GM18867 (cell line): ENCODE data around the gene FNIP1.
"Not testable (repeated sequence)": the region's sequence is repeated elsewhere in the genome, so short reads cannot be mapped to it uniquely, and the experiment has no call there.

ENCODE experiments used
- ATAC-seq: cut with Tn5 transposase; IDR thresholded peaks from one replicate; pipeline ENCODE4 v1.9.1; 2021; ENCODE audit warnings: mild to moderate bottlenecking, moderate library complexity; ENCODE audit not compliant: unreplicated experiment

The FNIP1 gene

DNA sequence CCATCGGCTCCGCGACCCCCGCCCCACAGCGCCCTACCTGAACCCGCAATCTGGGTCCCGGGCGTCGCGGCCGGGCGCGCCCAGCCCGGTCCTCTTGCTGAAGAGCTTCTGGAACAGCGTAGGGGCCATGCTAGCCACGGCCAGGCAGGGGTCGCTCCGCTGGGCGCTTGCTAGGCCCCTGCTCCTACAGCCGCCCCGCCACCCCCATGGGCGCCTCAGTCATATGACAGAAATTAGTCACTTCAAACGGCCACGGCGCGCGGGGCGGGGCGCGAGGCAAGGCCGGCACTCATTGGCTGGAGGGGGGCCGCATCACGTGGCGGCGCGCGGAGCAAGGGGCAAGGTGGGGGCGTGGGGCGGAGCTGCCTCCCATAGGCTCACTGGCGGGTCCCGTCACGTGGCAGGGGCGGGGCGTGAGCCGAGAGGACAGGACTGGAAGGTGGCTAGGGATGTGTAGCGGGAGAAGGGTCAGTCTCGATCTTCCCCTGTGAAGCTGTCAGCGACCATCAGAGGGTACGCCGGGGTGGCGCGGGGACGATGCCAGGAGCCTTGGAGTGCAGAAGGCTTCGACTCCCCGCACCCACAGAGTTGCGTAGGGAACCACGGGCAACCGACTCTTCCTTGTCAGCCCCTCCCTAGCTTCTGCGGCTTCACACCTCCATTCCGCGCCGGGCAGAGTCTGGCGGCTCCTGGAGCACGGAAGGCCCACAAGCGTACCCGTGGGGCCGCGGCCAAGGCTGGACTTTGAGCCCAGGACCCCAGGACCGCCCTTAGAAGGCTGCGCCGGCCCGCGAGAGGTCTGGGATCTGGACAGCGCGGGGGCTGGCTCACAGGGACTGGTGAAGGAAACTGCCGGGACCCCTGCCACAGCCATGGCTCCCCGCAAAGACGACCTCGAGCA is at the start of gene FNIP1:
TSS of gene FNIP1 (minus strand) at position 225 of the 901 bp plus-strand sequence. CDS start at position 129, 96 bp downstream.
- peak; percentile 92 for ATAC-seq

DNA sequence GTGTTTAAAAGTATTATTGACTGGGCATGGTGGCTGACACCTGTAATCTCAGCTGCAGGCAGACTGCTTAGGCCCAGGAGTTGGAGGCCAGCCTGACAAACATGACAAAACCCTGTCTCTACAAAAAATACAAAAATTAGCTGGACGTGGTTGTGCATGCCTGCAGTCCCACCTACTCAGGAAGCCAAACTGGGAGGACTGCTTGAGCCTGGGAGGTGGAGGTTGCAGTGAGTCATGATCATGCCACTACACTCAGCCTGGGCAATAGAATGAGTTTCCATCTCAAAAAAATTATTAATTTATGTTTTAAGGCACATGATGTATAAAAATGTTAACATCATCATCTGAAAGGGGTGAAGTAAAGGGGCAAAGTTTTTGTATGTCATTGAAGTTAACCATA is 49.7 kb upstream of the FNIP1 start:
- no peak for ATAC-seq

DNA sequence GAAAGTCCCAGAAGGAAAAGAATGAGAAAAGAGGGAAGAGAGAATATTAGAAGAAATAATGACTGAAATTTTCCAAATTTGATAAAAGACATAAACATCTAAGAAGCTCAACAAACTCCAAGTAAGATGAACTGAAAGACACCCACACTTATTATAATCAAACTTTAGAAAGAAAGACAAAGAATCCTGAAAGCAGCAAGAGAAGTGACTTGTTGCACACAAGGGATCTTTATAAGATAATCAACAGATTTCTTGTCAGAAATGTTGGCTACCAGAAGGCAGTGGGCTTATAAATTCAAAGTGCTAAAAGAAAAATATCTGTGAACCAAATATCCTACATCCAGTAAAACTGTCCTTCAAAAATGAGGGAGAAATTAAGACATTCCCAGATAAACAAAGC is 49.0 kb upstream of the FNIP1 start:
- ATAC-seq, result no peak

DNA sequence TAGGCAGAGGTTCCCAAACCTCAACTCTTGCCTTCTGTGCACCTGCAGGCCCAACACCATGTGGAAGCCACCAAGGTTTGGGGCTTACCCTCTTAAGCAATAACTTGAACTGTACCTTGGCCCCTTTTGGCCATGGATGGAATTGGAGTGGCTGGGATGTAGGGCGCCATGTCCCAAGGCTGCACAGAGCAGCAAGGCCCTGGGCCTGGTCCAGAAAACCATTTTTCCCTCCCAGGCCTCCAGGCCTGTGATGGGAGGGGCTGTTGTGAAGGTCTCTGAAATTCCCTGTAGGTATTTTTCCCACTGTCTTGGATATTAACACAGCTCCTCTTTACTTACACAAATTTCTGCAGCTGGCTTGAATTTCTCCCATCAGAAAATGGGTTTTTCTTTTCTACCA is 46.2 kb upstream of the FNIP1 start:
- ATAC-seq, result not testable (repeated sequence)

DNA sequence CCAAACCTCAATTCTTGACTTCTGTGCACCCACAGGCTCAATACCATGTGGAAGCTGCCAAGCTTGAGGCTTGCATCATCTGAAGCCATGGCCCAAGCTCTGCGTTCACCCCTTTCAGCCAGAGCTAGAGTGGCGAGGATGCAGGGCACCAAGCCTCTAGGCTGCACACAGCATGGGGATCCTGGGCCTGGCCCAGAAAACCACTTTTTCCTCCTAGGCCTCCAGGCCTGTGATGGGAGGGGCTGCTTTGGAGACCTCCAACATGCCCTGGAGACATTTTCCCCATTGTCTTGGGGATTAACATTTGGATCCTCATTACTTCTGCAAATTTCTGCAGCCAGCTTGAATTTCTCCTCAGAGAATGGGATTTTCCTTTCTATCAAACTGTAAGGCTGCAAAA is 35.9 kb upstream of the FNIP1 start:
- ATAC-seq, result not testable (repeated sequence)

DNA sequence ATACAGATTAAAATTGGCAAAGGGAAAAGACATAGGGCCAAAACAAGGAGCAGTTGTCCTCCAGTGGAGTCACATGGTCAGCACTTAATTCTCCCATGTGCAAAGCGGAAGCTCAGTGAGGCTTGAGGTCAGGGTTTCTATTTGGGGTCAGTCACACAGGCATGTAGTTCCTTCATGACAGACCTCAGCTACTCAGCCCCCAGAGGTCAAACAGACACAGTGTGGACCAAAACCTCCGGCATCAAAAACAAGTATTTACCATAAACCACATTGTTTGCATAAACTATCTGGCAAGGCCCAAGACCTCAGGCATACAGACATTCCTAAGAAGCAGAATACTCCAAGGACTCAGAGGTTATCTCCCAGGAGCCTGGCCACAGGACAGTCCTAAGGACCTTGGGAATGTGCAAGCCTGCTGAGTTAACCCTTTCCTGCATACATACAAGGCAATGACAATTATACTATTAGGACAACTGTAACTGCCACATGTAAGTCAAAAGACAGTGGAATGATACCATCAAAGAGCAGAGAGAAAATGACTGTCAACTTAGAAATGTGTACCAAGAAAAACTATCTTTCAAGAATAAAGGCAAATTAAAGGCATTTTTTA is 28.7 kb upstream of the FNIP1 start:
- ATAC-seq, result peak; percentile 95

DNA sequence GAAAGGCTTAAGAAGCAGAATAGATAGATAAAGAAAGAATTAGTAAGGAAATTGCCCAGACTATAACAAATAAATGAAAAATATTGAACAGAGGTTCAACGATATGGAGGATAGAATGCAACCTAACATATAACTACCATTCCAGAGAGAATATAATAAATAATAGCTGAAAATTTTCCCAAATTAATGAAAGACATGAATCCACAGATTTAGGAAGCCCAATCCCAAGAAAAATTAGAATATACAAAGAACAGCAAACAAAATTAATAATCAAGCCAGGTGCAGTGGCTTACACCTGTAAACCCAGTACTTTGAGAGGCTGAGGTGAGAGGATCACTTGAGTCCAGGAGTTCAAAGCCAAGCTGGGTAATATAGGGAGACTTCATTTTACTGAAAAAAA is 27.8 kb upstream of the FNIP1 start:
- no peak for ATAC-seq

DNA sequence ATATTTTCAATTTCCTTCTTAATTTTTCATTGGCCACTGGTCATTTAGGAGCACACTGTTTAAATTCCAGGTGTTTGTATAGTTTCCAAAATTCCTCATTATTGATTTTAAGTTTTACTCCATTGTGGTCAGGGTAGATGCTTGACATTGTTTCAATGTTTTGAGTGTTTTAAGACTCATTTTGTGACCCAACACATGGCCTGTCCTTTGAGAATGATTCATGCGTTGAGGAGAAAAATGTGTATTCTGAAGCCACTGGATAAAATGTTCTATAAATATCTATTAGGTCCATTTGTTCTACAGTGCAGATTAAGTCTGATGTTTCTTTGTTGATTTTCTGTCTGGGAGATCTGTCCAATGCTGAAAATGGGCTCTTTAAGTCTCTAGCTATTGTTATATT is 24.4 kb upstream of the FNIP1 start:
- ATAC-seq, result no peak

DNA sequence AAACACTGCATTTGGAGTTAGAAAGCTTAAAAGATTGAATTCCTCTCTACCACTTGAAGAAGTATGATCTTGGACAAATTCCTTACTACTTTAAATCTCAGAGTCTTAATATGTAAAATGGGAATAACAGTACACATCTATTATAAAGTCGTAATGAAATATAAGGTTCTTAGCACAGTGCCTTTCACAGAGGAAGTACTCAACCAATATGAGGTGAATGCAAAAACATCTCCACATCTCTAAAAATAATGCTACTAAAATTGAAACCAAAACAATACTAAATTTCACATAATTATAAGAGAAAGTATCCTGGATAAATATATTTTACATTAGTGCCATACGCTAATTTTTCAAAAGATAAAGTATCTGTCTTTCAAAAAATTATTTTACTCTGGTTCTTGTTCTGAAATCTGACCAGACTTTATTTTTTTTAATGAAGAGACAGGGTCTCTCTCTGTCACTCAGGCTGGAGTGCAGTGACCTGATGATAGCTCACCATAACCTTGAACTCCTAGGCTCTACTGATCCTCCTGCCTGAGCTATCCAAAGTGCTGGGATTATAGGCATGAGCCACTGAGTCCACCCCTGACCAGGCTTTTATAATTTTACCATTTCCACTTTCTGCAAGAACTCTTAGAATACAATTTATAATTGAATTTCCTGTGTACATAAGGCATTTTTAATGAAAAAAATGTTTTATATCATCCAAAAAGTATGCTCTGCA is 21.3 kb upstream of the FNIP1 start:
- ATAC-seq, result peak; percentile 48

DNA sequence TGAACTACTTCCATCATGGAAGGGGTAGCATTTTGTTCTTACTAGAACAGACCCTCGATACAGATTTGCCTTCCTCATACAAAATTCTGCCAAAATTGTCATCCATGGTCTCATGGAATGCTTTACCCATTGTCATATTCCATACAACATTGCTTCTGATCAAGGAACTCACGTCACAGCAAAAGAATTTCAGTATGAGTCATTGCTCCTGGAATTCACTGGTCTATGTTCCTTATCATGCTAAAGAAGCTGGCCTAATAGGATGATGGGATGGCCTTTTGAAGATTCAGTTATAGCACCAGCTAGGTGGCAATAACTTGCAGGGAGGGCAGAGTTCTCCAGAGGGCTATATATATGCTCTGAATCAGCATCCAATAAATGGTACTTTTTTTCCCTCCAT is 18.2 kb upstream of the FNIP1 start:
- no peak for ATAC-seq

DNA sequence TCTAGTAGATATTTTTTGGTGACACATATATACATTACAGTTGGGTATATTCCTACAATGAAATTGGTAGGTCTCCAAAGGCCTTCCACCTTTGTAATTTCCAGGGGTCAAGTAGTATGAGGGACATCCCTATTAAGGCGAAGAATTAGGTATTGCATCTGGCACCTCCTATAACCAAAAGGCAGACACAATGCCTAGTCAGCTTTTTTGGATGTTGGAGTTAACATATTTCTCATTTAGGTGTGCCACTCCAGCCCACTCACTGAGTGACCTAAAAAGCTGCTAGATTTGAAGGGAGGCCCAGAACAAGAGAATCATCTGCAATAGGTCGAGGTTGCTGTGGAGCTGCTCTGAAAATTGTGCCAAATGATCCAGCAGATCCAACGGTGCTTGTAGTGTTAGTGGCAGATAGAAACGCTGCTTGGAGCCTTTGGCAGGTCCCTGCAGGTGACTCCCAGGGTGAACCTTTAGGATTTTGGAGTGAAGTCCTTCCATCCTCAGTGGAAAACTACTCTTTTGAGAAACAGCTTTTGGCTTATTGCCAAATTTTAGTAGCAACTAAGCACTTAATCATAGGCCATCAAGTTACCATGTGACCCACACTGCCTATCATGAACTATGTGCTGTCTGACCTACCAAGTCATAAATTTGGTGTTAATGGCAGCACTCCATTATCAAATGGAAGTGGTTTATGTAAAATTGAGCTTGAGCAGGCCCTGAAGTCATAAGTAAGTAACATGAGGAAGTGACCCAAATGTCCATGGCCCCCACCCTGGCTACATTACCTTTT is 15.7 kb upstream of the FNIP1 start:
- ATAC-seq, result no peak

DNA sequence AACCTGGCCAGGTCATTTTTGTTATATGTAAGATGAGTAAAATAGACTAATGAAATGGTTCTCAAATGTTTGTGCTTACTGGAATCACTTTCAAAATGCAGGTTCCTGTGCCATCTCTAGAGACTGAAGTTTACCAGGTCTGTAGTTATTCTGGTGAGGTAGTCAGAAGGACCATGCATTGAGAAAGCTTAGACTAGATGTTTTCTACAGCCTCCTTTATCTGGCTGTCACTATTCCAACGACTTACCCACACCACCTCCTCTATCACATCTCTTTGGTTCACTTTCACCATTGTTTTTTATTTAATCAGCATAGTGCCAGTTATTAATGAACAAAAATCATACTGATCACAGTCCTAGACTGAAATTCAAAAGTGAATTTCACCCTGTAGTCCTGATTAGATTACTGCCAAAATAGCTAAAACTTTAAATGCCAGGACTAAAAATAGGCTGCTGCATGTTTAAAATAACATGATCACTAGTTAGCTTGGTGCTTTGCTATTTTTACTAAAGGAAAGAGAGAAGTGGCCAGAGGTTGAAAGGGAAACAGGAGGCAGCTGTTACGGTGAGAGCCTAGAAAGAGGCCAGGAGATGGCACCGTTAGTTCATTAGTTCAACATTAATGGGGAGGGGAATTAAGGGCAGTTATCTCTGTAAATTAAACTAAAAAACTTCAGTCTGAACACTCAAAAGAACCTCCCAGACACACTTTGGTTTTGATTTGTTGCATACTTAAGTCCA is 13.9 kb upstream of the FNIP1 start:
- peak; percentile 60 for ATAC-seq

DNA sequence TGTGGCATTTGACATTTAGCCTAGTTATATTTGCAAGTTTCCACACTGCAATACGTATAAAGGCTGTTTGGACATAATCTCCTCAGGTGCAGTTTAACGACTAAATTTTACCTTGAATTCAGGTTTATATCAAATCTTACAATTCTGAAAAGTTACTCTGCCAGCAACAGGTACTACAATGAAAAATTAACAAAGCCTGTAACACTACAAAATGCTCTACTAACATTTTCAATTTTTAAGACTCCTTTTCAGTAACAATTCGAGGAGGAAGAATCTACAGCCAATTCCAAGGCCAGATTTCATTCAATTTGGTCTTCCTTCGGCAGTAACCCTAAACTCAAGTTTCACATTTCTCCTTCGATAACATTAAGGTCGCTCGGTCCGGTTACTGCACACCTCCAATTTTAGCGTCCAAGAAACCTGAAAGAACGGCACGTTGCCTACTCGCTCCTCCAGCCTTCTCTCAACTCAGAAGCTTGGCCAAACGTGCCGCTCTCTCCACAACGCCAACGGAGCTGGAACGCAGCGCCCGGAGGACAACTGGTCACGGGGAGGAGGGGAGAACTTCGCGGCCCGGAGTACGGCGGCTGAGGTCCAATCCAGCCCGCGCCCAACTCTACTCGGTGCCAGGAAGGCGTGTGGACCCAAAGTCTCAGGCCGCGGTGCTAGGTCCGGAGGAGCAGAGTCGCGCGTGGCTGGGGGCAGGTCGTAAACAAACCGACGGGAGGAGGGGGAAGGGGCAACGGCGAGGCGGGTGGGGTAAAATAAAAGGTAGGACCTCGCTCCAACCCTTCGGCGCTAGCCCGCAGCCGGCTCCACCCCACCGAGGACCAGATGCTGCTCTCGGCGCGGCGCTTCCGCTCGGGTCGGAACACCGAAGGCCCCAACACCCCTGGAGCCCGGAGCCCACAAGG is 681 bp downstream of the FNIP1 start:
- peak; percentile 26 for ATAC-seq

DNA sequence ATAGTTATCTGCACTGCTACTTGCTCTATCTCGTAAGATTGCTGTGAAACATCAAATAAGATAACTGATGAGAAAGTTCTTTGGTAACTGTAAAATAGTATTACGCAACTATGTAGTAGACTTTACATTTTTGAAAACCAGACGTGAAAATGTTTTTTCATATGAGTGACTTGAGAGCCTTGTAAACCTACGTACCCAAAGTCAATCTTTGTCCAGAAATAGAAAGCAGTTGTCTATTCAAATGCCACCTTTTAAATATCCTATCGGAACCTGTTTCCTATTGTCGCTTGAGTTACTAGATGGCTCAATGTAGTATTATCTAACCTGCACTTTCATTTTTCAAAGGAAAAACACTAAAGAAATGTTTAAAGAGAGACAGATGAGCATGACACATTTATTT is 1.6 kb downstream of the FNIP1 start:
- no peak for ATAC-seq

DNA sequence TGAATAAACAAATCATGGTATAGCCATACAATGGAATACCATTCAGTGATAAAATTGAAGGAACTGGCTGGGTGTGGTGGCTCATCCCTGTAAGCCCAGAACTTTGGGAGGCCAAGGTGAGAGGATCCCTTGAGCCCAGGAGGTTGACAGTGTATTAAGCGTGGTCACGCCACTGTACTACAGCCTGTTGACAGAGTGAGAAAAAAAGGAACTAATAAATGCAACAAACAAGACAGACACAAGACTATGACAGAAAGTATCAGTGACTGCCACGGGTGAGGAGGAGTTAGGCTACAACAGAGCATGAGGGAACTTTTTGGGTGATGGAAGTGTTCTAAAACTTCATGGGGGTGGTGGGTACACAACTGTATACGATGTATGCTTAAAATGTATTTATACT is 2.2 kb downstream of the FNIP1 start:
- no peak for ATAC-seq

DNA sequence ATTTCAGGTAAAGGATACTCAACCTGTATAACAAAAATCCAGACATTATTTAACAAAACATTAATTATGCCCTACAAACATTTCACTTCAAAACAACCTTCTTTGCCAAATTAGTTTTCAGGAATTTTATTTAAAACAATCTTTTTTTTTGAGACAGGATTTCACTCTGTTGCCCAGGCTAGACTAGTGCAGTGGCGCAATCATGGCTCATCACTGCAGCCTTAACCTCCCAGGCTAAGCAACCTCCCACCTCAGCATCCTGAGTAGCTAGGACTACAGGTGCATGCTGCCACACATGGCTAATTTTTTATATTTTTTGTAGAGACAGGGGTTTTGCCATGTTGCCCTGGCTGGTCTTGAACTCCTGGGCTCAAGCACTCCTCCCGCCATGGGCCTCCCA is 3.9 kb downstream of the FNIP1 start:
- no peak for ATAC-seq

DNA sequence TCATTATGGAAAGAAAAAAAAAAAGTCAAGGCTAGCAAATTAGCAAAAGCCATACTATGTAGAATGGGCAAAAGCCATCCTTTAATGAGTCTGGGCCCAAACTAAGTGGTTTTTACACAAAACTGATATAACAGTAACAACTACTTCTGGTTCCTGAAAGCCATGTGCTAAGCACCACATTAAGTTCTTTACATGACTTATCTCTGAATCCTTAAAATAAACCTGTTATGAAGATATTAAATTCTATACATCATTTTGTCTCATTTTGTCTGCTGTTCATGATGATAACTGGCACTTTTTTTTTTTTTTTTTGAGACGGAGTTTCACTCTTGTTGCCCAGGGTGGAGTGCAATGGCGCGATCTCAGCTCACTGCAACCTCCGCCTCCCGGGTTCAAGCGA is 5.0 kb downstream of the FNIP1 start:
- ATAC-seq, result no peak

DNA sequence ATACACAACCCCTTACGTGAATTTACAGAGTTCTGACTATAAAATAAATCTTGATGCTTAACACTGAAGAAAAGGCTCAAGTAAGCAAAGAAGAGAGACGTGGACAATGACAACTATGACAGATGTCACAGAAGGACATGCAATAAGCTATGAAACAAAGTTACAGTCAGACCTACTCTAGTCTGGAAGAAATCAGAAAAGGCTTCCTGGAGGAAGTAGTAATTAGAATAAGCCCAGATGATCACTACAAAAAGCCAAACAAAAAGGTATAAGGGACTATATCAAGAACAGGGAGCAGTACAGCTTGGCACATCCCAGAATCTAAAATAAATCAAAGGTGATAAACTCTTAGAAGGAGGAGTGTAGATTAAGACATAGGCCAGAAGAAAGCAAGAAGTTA is 6.3 kb downstream of the FNIP1 start:
- ATAC-seq, result no peak

DNA sequence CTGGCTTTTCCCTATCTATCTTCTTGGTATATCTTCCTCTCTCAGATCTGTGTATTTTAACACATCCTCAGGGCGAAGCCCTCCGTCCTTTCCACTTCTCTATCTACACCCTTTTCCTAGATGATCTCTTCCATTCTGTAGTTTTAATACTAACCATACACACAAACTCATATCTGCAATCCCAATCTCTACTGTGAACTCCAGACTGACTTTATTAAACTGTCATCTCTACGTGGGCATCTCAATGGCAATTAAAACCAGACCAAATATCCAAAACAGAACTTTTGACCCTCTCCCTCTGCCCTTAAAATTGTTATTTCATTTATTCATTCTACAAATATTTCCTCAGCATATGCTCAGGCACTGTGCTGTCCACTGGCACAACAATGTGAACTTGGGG is 7.1 kb downstream of the FNIP1 start:
- ATAC-seq, result no peak
